ENCODE measurements around the gene TSPAN32.

GRCh38 chr11:2327032-2327431 lies 25.2 kb downstream of the TSPAN32 start:
- TF ChIP-seq ZSCAN30 (tag by site-specific recombination; IDR thresholded peaks at IDR 0.05) (no peak), ZNF571 (tag by site-specific recombination; IDR thresholded peaks at IDR 0.05) (no peak), ZNF239 (tag by site-specific recombination; IDR thresholded peaks at IDR 0.05) (no peak), CTCF (tag by site-specific recombination; IDR thresholded peaks at IDR 0.05) (no peak)
